Measurements from ENCODE around the gene SLC7A6OS.
A peak's percentile ranks its signal among the peaks of the same experiment; 100 is the strongest.

- TF ChIP-seq CTCF (conservative IDR thresholded peaks at IDR 0.05; ENCODE audit: low read depth in 2 of 2) (peak; percentile 89 to 97), REST (IDR thresholded peaks at IDR 0.05; ENCODE audit: unreplicated experiment) (no peak), POLR2AphosphoS5 (IDR thresholded peaks at IDR 0.05; ENCODE audit: low read depth) (no peak), EZH2 (IDR thresholded peaks at IDR 0.05; ENCODE audit: low read depth, unreplicated experiment) (no peak), ETS1 (IDR thresholded peaks at IDR 0.05) (no peak), EZH2phosphoT487 (IDR thresholded peaks at IDR 0.05; ENCODE audit: unreplicated experiment) (no peak), ZNF114 (CRISPR knock-in tag; IDR thresholded peaks at IDR 0.05) (no peak), CREB1 (CRISPR knock-in tag; IDR thresholded peaks at IDR 0.05; ENCODE audit: low read depth) (no peak)
Observed at GRCh38 chr16:68328151-68328859, 17.6 kb upstream of the SLC7A6OS start.
